ENCODE measurements around the gene SEMA6A.

The SEMA6A gene

GRCh38 chr5:116442931-116443551 is 131.6 kb downstream of the SEMA6A start:
- in situ Hi-C loops (cut with HindIII; ENCODE audit: low sequenced_read_pairs), result no loop called here

DNA sequence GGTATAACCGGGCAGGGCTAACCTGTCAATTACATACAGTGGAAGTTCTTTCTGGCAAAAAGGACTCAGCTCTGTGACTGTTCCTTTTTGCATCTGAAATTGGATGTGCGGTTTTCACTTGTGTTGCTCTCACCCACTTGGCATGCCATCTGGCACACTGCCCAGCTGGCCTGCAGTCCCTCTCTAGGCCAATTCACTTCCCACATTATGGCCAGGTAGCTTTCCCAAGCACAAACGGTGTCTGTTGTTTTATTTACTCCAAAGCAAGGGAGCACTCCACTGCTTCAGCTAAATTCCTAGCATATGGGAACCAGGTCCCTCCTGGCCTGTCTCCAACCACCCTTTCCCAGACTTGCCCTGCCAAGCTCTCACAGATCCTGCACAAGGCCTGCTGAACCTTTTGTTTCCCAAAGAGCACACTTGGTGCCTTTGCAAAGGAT is 132.5 kb downstream of the SEMA6A start:
- in situ Hi-C loops (cut with HindIII; ENCODE audit: low sequenced_read_pairs), result no loop called here

GRCh38 chr5:116441223-116441622 is 133.4 kb downstream of the SEMA6A start:
- in situ Hi-C loops (cut with HindIII; ENCODE audit: low sequenced_read_pairs), result no loop called here

DNA sequence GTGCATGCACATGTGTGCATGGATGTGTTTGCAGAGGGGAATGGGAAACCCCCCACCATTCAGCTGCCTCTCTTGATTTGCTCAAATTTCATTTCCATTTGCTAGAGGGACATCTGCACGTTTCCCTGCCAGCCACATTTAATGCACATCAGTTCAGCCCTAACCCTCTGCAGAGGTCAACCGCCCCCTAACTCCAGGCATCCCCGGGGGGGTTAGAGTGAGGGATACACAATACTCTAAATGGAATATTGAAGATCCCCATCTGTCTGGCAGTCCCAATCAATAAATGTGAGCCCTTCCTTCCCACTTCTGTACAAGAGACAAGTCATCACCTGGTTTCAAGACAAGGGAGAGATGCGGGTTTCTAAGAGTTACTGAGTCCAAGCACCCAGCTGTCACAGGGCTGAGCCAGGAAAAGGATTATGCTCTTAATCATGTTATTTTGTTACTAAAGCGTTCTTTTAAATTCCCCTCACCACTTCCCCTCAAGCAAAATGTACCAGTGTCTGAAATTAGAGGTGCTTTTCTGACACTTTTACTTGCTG is 134.1 kb downstream of the SEMA6A start:
- in situ Hi-C loops (cut with HindIII; ENCODE audit: low sequenced_read_pairs), result no loop called here

DNA sequence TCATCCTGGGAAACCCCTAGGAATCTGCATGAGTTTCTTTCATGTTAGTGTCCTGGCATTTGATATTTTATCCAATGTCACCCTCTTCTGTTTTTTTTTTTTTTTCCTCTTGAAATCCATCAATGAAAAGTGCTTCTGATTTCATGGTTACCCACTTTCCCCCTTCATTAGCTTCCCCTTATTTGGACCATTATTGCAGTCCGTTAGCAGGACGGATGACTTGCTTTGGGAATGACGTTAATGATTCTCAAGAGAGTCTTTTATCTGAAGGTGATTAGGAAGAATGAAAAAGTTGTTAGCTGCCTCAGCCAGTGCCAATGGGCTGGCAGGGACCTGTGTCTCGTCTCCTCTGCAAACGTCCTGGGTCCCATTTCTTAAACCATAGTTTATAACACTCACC is 134.7 kb downstream of the SEMA6A start:
- in situ Hi-C loops (cut with HindIII; ENCODE audit: low sequenced_read_pairs), result no loop called here

- in situ Hi-C loops (cut with HindIII; ENCODE audit: low sequenced_read_pairs), result no loop called here
Measured at GRCh38 chr5:116438979-116439554, 135.6 kb downstream of the SEMA6A start.

DNA sequence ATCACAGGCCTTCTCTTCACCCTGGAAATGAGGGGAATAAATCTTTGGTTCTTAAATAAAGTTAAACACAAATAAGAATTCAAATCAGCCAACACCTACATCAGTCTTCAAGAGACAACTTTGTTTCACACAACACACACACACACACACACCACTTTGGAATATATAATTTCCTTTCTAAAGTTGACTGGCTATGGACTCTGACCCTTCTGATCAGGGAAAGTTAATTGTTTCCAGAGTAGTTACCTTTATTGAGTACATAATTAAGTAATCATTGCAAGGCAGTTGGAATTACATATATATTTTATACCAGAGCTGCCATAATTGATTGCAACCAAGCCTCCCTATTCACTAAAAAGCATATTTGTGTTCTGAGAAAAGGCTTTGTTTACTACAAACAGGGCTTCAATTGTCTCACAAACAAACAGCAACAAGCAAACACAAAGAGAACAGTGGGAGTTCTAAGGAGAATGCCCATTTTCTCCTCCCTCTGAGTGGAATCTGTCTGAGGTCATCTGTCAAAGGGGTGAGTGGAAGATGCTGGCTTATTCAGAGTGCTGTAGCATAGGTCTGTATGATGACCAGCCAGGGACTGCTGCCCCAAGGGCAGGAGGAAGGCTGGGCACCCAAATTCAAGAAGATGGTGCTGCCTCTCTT is 136.6 kb downstream of the SEMA6A start:
- in situ Hi-C loops (cut with HindIII; ENCODE audit: low sequenced_read_pairs), result no loop called here

DNA sequence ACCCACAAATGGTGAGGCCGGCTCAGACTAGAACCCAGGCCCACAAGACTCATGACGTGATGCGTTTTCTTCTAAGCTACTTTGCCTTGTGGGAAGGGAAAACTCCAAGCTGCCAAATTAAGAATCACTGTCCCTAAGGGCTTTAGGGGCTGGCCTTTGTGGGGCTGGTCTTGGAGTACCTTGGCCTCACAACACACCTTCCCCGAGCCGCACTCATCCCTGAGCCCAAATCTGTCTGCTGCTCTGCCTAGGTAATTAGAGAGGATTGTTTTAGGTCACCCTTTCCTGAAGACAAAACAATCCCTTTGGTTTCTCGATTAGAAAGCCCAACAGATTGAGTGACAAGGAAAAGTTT is 137.3 kb downstream of the SEMA6A start:
- in situ Hi-C loops (cut with HindIII; ENCODE audit: low sequenced_read_pairs), result no loop called here

- in situ Hi-C loops (cut with HindIII; ENCODE audit: low sequenced_read_pairs), result no loop called here
Measured at GRCh38 chr5:116436674-116437350, 137.8 kb downstream of the SEMA6A start.

- in situ Hi-C loops (cut with HindIII; ENCODE audit: low sequenced_read_pairs), result no loop called here
Measured at GRCh38 chr5:116428966-116429365, 145.7 kb downstream of the SEMA6A start.

DNA sequence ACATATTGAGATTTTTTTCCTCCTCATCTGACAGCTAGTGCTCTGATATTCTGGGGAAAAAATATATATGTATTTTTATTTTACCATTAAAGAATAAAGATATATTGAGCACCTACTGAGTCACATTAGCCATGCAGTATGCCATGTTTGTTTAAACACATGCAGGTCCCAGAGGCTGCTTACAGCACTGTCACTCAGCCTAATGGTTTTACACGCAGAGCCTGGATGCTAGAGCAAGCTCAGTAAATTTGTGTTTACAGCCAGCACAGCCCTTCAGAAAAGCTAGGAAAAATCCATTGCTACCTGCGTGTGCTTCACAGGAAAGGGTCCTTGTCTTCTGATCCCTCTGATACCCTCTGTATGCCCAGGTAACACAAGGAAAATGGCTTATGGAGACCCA is 146.2 kb downstream of the SEMA6A start:
- in situ Hi-C loops (cut with HindIII; ENCODE audit: low sequenced_read_pairs), result no loop called here

DNA sequence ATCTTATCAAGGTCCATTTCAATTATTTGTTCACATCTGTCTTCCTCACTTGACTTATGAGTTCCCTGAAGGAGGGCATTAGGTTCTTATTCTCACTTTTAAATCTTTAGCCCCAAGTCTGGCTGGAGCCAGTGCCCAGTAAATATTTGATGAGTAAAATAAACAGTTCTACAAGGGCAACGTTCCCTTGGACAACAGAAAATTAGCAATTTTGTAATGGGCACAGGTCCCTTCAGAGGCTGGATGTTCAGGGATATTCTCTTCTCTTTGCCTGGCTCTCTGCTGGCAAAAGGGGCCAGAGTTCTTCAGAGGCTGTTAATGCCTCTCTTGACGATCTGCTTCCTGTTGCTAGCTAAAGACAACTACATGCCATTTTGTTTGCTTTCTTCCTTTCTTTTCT is 149.7 kb downstream of the SEMA6A start:
- in situ Hi-C loops (cut with HindIII; ENCODE audit: low sequenced_read_pairs), result loop anchor here (5.0 kb wide), 1 partner anchor 78 kb away; no protein-coding TSS in a partner anchor

- in situ Hi-C loops (cut with HindIII; ENCODE audit: low sequenced_read_pairs), result loop anchor here (5.0 kb wide), 1 partner anchor 77 kb away; no protein-coding TSS in a partner anchor
Measured at GRCh38 chr5:116424258-116424615, 150.4 kb downstream of the SEMA6A start.

GRCh38 chr5:116423587-116424257 is 150.9 kb downstream of the SEMA6A start:
- in situ Hi-C loops (cut with HindIII; ENCODE audit: low sequenced_read_pairs), result loop anchor here (5.0 kb wide), 1 partner anchor 76 kb away; no protein-coding TSS in a partner anchor

- in situ Hi-C loops (cut with HindIII; ENCODE audit: low sequenced_read_pairs), result loop anchor here (5.0 kb wide), 1 partner anchor 76 kb away; no protein-coding TSS in a partner anchor
Measured at GRCh38 chr5:116423141-116423540, 151.5 kb downstream of the SEMA6A start.

DNA sequence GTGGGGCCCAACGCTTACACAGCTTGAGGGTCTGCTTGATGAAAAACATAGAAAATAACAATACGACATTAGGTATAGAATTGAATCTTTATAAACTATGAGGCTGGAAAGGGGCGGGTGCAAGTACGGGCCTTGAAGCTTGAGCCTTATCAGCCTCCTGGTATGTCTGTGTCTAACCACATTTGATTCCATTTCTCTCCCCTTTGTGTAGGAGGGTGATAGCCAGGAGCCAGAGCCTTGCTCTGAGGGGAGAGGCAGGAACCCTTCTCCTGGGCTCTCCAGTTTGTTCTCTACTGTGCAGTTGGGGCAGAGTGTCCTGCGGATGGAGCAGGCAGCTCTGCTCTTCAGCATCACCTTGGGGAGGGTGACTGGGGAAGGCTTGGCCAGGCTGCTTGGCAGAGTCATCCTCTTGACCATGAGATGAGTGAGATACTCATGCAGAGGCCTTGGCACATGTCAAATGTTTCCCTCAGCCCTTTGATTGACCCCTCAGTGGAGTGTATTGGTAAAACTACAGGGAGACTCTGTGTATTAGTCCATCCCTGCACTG is 153.5 kb downstream of the SEMA6A start:
- in situ Hi-C loops (cut with HindIII; ENCODE audit: low sequenced_read_pairs), result loop anchor here (5.0 kb wide), 1 partner anchor 74 kb away; no protein-coding TSS in a partner anchor

DNA sequence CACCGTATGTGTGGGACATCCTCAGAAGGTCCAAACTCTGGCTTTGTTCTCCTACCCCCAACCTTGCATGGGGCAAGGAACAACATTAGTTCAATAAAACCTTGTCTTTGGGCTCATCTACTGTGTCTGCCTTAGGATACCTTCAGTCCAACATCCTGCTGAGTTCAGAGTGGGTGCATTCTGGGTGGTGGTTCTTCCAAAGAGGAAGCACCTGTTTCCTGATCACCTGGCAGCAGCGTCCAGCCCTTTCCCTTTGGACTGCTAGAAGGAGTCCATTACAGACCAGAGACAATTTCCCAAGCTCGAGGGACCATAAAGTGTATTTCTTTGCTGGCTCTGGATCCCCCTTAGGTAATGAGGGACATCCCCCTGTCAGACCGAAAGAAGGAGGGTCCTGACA is 154.1 kb downstream of the SEMA6A start:
- in situ Hi-C loops (cut with HindIII; ENCODE audit: low sequenced_read_pairs), result loop anchor here (5.0 kb wide), 1 partner anchor 73 kb away; no protein-coding TSS in a partner anchor

GRCh38 chr5:116419258-116419657 is 155.4 kb downstream of the SEMA6A start:
- in situ Hi-C loops (cut with HindIII; ENCODE audit: low sequenced_read_pairs), result no loop called here

GRCh38 chr5:116418774-116419173 is 155.8 kb downstream of the SEMA6A start:
- in situ Hi-C loops (cut with HindIII; ENCODE audit: low sequenced_read_pairs), result no loop called here

DNA sequence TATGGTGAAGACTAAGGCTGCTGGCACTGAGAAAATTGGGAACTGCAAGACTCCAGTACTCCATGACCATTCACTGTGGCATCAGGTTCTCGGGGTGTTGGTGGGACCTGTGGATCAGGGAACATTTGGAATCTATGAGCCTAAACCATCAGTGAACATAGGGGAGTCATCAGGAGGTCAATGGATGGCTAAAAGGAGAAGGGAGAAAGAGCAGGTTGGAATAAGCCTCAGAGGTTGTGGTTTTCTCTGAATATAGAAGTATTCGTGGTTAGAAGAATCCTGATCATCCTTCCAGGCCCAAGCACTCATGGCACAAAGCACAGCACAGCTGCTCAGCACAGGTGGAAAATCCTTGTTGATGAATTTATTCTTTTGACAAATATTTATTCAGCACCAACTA is 156.6 kb downstream of the SEMA6A start:
- in situ Hi-C loops (cut with HindIII; ENCODE audit: low sequenced_read_pairs), result no loop called here

Measured in endothelial cell of hepatic sinusoid (primary cell).